Left lung (tissue), 10 donors: Measurements from ENCODE around the gene COX7B2. TPM values are rescaled to one million over a fixed set of nuclear protein-coding genes. Genes with fewer than 3 reads are reported as not detected.

Experiments used
- ATAC-seq: fragments of 200-7000 bp; cut with Tn5 transposase; one replicate; pipeline ENCODE4 v1.9.1; 2020; ENCODE audit warnings: moderate library complexity
- DNase-seq, 4 donors: peaks; one replicate each; pipeline ENCODE4 v3.0.0-alpha.2; 2013 to 2020
- H3K27ac ChIP-seq, 2 donors: fragments of 200-600 bp; sonication (generic) in 1 of 2; one replicate each; pipeline versions ENCODE4 v1.5.0 to v1.8.0; 2020 to 2021
- H3K27me3 ChIP-seq, 2 donors: fragments of 200-600 bp; sonication (generic) in 1 of 2; one replicate each; pipeline versions ENCODE4 v1.5.0 to v1.8.0; 2020 to 2021
- H3K36me3 ChIP-seq, 2 donors: fragments of 200-600 bp; sonication (generic) in 1 of 2; one replicate each; pipeline versions ENCODE4 v1.5.0 to v1.8.0; 2020 to 2021
- H3K4me1 ChIP-seq, 2 donors: fragments of 200-600 bp; one replicate each; pipeline ENCODE4 v1.8.0; 2021
- H3K4me3 ChIP-seq, 2 donors: fragments of 200-600 bp; sonication (generic) in 1 of 2; one replicate each; pipeline versions ENCODE4 v1.5.0 to v1.8.0; 2020 to 2021; ENCODE audit warnings: mild to moderate bottlenecking in 1 of 2
- H3K9me3 ChIP-seq, 2 donors: fragments of 200-600 bp; sonication (generic) in 1 of 2; one replicate each; pipeline versions ENCODE4 v1.5.0 to v1.8.0; 2020 to 2021
- intact Hi-C, 2 donors: fragments of 100-400 bp; cut with DNase I; formaldehyde crosslinking; loops; one replicate each; pipeline versions ENCODE4 v1.11.2 to v1.14.2; 2022
- polyA plus RNA-seq, 6 donors: library from polyadenylated mRNA; unstranded; fragments of 120-200 nt; gene quantifications; one replicate each; pipeline ENCODE4 v1.2.1, GENCODE V29; 2013; ENCODE audit not compliant: insufficient read length in 6 of 6
- total RNA-seq, 2 donors: library from RNA; stranded (reverse); fragmentation: NEBNext Ultra II Directional; extraction: Animal tissue kit (Norgen Biotek cat#: 25700); gene quantifications; one replicate each; pipeline ENCODE4 v1.2.1, GENCODE V29; 2021
- TF ChIP-seq, protein P1 (sequence below), 2 donors: fragments of 200-600 bp; sonication (generic) in 1 of 2; IDR thresholded peaks; one replicate each; pipeline versions ENCODE4 v1.5.0 to v1.8.0; 2021; ENCODE audit warnings: antibody characterized with exemption in 2 of 2
- donor health status: DM: no; HTN: yes; CAD: no.
- donor health status: DM: no; HTN: no; CAD: no.

COX7B2 gene
- total and polyA plus RNA-seq, 8 donors = not detected

DNA sequence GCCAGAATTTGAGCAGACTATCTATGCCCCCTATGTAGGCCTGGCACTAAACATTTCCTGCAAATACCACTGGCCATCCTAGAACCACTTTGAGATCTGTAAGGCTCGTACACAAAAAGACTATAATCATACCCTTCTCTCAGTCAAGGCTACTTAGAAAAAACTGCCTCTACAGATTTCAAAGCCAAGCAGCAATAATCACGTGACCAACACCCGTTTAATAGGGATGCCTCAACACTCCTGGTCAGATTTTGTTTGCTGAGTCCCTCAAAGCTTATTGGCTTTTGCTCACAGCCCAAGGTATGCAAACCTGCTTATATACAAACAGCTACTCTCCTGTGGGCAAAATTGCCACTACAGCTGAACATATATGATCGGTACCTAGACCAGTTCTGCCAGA is 897 bp downstream of the COX7B2 start:
- Histone ChIP-seq H3K9me3 (peaks cover 0 to 2% of the 10 kb centered on the region in 2 donors), H3K27ac (no peak overlapping the region), H3K4me3 (no peak overlapping the region), H3K4me1 (no peaks in the 10 kb centered on the region), H3K27me3 (no peaks in the 10 kb centered on the region), H3K36me3 (no peaks in the 10 kb centered on the region)
- intact Hi-C loops = no loop called here
- no peak for ATAC-seq
- TF ChIP-seq, protein P1, sequence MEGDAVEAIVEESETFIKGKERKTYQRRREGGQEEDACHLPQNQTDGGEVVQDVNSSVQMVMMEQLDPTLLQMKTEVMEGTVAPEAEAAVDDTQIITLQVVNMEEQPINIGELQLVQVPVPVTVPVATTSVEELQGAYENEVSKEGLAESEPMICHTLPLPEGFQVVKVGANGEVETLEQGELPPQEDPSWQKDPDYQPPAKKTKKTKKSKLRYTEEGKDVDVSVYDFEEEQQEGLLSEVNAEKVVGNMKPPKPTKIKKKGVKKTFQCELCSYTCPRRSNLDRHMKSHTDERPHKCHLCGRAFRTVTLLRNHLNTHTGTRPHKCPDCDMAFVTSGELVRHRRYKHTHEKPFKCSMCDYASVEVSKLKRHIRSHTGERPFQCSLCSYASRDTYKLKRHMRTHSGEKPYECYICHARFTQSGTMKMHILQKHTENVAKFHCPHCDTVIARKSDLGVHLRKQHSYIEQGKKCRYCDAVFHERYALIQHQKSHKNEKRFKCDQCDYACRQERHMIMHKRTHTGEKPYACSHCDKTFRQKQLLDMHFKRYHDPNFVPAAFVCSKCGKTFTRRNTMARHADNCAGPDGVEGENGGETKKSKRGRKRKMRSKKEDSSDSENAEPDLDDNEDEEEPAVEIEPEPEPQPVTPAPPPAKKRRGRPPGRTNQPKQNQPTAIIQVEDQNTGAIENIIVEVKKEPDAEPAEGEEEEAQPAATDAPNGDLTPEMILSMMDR (IDR thresholded peaks at IDR 0.05) = no peak
- no peak for DNase-seq

DNA sequence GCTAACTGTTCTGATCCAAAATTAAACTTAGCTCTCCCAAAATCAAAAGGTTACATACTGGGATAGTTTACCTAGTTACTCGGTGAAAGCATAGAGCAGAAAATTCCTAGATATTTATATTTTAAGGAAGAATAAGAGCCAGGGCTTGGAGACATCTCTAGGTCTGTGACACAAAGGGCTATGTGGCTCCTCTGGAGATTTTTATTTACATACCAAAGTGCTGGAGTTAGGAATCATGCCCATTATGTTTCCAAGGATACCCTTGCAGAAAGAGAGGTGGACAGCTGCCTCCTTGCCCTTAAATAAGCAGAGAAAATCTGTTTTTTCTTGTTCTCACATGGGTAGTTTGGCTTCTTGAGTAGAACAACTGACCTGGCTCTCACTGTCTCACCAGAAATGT is 9.0 kb downstream of the COX7B2 start:
- no peaks in the 10 kb centered on the region for H3K9me3 ChIP-seq
- no peaks in the 10 kb centered on the region for H3K4me1 ChIP-seq
- TF ChIP-seq, protein P1 (IDR thresholded peaks at IDR 0.05) = no peak
- no peaks in the 10 kb centered on the region for H3K27me3 ChIP-seq
- no peaks in the 10 kb centered on the region for H3K36me3 ChIP-seq
- H3K4me3 ChIP-seq = no peak overlapping the region
- ATAC-seq (no peak), DNase-seq (no peak)
- intact Hi-C loops = no loop called here
- H3K27ac ChIP-seq = no peak overlapping the region

DNA sequence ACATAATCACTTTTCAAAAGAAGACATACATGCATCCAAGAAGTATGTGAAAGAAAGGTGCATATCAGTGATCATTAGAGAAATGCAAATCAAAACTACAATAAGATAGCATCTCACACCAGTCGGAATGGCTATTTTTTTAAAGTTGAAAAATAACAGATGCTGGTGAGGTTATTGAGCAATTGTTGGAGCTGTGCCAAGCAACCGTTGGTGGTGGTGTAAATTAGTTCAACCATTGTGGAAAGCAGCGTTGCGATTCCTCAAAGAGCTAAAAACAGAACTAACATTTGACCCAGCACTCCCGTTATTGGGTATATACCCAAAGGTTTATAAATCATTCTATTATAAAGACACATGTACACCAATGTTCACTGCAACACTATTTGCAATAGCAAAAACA is 14.2 kb downstream of the COX7B2 start:
- H3K36me3 ChIP-seq = no peaks in the 10 kb centered on the region
- intact Hi-C loops = no loop called here
- no peaks in the 10 kb centered on the region for H3K27me3 ChIP-seq
- H3K27ac ChIP-seq = no peak overlapping the region
- H3K4me3 ChIP-seq = no peak overlapping the region
- no peaks in the 10 kb centered on the region for H3K9me3 ChIP-seq
- TF ChIP-seq, protein P1 (IDR thresholded peaks at IDR 0.05) = no peak
- DNase-seq (no peak), ATAC-seq (no peak)
- H3K4me1 ChIP-seq = no peaks in the 10 kb centered on the region

DNA sequence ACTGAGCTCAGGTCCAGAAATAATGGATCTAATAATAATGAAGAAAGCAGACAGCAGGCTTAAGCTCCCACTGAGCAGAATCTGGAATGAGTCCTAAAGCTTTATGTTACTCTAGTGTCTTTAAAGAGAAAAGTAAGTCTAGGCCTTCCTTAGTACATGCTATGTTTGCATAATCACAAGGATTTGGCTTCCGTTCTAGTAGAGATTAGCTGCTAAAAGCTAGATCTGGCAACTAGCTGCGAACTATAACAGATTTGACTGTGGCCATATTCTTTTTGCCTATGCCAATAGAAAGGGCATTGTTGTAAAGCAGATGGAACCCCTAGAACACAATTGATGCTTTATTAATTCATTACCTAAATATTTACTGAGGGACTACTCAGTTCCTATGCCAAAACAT is 19.0 kb downstream of the COX7B2 start:
- Histone ChIP-seq H3K27ac (no peak overlapping the region), H3K9me3 (no peaks in the 10 kb centered on the region), H3K36me3 (no peaks in the 10 kb centered on the region), H3K27me3 (no peaks in the 10 kb centered on the region), H3K4me3 (no peak overlapping the region), H3K4me1 (no peaks in the 10 kb centered on the region)
- DNase-seq (peak in 2 of 4 donors; percentile 43 to 83), ATAC-seq (no peak)
- TF ChIP-seq, protein P1 (IDR thresholded peaks at IDR 0.05) = no peak
- intact Hi-C loops = no loop called here

DNA sequence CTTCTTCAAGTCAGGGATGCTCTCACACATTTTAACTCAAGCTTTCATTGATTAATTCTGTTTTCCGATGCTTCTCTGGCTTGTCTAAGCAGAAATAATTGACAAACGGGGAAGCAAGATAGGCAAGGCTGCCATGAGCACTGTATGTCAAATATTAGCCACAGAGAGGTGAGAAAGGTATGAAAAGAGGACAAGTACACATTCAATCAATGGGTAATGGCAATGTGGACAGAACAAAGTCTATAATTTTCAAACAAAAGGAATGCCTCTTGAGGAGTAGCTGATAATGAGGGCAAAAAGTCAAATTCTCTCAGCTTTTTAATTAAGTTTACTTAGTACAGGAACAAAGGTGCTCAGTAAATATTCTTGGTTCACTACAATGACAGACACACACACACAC is 19.6 kb downstream of the COX7B2 start:
- Histone ChIP-seq H3K9me3 (no peaks in the 10 kb centered on the region), H3K27ac (no peak overlapping the region), H3K27me3 (no peaks in the 10 kb centered on the region), H3K36me3 (no peaks in the 10 kb centered on the region), H3K4me3 (no peak overlapping the region), H3K4me1 (no peaks in the 10 kb centered on the region)
- intact Hi-C loops = no loop called here
- ATAC-seq (no peak), DNase-seq (no peak)
- TF ChIP-seq, protein P1 (IDR thresholded peaks at IDR 0.05) = no peak
